NCI-H748 (cell line): Measurements from ENCODE around the gene ISOC2.
"Not testable (repeated sequence)": the region's sequence is repeated elsewhere in the genome, so short reads cannot be mapped to it uniquely, and the experiment has no call there.

Experiments
- DNase-seq: peaks from one replicate; lab custom pipeline; 2025; ENCODE audit not compliant: unreplicated experiment; lab: John Stamatoyannopoulos, UW

ISOC2 gene

GRCh38 chr19:55460670-55461258, 678 bp downstream of the ISOC2 start:
- DNase-seq, result peak; percentile 93

GRCh38 chr19:55459950-55460657, 1.3 kb downstream of the ISOC2 start:
- DNase-seq, result peak; percentile 68

DNA sequence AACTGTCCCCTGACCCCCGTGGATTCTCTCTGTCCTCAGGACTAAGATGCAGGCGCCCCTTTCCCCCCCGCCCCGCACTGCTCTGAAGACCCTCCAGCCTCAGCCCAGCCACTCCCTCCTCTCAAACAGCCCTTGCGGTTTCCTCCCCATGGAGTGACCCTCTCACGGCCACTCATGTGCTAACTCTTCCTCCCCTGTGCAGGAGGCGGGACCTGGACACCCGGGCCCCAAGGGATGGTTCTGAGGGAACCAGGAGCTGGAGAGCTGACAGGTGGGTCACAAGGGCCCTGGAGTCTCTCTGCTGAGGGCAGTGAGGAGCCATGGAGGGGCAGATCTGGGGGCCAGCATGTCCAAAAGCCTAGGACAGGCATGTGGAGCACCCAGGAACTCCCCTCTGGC, 1.9 kb downstream of the ISOC2 start:
- DNase-seq, result no peak

DNA sequence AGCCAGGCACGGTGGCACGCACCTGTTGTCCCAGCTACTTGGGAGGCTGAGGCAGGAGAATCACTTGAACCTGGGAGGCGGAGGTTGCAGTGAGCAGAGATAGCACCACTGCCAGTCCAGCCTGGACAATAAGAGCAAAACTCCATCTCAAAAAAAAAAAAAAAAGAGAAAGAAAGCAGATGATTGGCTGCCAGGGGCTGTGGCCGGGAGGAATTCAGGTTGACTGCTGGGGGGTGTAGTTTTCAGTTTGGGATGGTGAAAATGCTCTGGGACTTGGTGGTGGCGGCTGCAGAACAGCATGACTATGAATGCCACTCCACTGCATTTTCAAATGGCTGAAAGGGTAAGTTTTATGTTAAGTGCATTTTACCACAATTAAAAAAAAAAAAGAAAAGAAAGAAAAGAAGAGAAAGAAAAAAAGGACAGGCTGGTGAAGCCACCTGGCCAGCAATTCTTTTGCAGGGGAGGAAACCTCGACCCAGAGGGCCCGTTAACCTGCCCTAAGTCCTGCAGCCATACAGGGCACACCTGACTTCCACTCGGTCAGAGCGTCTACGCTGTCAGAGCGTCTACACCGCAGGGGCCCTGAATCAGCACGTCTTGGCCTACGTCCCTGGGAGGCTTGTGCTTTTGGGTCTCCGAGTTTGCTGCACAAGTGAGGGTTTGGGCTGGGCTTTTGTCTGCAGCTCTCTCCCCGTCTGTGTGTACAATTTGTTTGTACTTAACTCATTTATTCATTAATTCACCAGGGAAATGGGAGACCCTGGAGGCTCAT, 3.6 kb downstream of the ISOC2 start:
- DNase-seq, result no peak

DNA sequence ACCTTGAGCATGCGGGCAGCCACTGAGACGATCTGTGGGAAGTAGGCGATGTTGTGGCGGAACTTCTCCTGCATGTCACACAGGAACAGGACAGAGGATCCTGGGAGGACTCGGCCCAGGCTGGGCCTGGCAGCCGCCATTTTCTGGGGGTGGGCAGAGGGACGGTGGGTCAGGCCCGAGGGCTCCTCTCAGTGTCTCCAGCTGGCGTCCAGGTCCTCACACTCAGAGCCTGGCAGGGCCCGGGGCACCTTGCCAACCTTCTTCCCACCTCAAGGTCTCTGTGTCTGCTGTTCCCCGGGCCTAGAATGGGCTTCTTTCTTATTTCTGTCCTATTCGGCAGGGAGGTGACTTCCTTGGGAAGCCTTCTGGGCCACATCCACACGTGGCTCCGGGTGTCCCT, 5.1 kb downstream of the ISOC2 start:
- DNase-seq, result no peak

DNA sequence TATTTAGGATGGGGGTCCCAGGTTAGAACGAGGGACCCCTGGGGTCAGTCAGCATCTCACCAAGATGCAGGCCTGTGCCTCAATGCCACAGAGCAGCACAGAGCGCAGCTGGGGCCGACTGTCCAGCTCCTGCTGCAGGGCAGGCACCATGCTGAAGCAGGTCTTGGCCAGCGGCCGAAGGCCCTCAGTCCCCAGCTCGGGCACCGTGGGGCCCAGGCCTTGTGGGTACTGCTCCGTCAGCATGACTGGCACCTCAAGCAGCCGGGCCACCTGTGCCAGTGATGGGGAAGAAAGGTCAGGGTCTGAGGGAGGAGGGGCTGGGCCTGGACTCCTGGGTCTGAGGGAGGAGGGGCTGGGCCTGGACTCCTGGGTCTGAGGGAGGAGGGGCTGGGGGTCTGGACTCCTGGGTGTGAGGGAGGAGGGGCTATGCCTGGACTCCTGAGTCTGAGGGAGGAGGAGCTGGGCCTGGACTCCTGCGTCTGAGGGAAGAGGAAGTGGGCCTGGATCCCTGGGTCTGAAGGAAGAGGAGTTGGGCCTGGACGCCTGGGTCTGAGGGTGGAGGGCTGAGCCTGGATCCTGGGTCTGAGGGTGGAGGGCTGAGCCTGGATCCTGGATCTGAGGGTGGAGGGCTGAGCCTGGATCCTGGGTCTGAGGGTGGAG, 5.7 kb downstream of the ISOC2 start:
- DNase-seq, result no peak

DNA sequence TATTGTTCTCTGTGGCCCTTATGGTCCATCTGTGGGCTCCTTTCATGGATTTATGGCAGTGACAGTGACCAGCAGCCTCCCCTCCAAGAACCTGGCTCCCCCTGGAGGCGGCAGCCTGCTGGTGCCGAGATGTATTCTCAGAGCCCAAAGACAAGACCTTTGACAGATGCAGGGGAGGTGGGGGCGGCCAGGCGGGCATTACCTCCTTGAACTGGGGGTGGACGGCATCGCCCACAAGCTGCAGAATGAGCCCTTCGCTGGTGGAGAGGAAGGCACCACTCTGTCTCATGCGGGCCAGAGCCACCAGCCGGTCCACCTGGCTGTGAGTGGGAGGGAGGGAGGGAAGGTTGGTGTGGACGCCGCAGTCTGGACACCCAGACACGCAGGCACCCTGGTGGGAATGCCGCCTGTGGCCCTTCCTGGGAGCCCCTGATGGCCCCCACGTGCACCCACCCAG, 6.6 kb downstream of the ISOC2 start:
- DNase-seq, result peak; percentile 74

DNA sequence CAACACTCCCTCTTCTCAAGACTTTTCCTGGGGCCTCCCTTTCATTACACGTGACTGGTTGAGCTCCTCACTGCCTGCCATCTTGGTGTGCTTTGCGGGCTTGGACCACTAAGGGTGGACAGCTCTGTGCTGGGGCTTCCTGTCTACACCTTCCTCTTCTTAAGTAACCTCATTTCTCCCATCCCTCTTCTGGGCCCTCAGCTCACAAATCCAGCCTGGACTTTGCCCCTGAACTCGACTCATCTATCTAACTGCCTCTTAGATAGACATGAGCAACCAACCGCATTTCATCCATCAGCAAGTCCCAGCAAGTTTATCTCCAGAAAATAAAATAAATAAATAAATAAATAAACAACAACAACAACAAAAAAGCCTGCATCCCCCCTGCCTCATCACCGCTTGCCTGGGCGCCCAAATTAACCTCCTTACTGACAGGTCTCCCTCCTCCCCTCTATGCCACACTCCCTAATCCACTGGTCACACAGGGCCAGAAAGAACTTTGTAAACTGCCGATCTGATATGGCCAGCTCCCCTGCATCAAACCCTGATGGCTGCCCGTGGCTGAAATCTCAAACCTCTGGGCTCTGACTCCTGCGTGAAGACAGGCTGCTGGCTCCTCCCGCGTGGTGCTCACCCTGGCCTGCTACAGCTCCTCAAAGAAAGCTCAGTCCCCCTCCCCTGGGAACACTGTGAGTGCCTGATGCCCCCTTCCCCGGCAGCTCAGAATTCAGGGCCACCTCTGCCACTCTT, 7.8 kb downstream of the ISOC2 start:
- no peak for DNase-seq

DNA sequence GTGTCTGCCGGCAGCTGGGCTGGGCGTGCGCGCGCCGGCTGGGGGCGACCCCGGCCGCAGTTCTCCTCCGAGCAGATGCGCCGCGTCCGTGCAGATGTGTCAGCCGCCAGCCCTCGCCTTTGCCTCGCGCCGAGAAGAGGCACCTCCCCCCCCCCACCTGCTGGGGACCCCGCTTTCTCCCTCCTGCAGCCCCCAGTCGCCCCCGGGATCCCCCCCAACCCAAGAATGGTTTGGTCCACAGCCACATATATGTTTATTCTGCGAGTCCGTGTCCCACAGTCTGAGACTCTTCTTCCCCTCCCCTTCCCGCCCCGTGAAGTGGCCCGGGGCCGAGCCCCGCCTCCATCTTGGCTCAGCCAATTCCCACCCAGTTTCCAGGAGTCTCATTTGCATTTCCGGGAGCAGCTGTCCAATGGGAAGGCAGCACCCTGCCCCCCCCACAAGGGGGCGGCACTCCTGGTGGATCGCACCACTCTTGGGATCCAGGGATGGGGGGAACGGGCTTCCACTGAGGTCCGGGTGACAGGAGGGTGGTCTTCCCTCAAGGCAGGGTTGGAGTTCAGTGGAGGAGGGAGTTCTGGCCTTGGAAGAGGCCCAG, 8.6 kb downstream of the ISOC2 start:
- peak; percentile 99 for DNase-seq

- DNase-seq, result peak; percentile 78
Measured at GRCh38 chr19:55451965-55452748, 9.3 kb downstream of the ISOC2 start.

GRCh38 chr19:55451163-55451964, 10.1 kb downstream of the ISOC2 start:
- DNase-seq, result no peak

- DNase-seq, result no peak
Measured at GRCh38 chr19:55449469-55449868, 12.0 kb downstream of the ISOC2 start.

DNA sequence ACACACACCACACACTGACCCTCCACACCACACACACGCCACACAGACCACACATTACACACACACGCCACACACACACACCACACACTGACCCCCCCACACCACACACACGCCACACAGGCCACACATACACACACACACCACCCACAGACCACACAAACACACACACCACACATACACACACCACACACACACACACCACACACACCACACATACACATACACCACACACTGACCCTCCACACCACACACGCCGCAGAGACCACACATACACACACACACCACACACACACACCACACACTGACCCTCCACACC, 13.3 kb downstream of the ISOC2 start:
- DNase-seq, result not testable (repeated sequence)

DNA sequence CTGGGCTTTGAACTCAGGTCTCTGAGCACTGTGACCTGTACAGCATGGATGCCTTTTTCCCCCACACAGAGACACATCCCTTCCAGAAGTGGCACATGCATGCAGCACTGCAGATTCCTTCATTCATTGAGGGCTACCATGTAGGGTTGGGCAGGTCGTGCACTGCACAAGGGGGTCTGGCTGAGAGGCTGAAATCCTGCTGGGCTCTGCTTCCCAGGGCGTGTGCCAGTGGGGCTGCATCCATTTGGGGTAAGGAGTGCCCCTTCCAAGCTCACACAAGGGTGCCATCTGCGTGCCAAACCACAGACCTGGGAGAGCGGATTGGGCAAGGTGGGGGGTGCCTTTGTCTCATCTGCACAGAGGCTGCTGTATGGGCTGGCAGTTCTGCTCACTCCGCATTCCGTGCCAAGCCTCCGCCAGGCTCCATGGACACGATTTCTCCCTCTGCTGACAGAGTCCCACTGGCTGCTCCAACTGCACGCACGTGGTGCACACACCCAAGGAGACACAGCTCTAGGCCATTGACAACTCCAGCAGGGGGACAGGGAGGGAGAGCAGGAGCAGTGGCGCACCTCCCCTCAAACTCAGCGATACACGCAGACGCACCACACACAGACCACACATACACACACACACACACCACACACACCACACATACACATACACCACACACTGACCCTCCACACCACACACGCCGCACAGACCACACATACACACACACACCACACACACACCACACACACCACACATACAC, 13.8 kb downstream of the ISOC2 start:
- DNase-seq, result peak; percentile 80

GRCh38 chr19:55446060-55446459, 15.4 kb downstream of the ISOC2 start:
- DNase-seq, result no peak

DNA sequence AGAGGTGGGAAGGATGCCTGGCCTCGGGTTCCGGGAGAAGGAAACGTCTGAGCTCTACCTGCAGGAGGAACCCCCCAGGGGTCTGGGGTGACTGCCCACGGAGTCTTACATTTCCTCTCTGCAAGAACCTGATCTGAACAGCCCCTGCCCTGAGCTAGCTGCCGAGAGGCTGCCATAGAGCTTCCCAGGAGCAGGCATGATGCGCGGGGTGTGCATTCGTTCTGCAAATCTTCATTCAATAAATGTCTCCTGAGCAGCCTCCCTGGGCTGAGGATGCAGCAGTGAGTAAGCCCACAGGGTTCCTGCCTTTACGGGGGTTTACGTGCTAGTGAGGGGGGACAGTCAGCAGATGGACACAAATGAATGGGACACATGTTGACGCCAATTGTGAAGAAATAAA, 16.8 kb downstream of the ISOC2 start:
- DNase-seq, result no peak

GRCh38 chr19:55443824-55444480, 17.5 kb downstream of the ISOC2 start:
- DNase-seq, result no peak
